Measurements from ENCODE around the gene CADM2.

DNA sequence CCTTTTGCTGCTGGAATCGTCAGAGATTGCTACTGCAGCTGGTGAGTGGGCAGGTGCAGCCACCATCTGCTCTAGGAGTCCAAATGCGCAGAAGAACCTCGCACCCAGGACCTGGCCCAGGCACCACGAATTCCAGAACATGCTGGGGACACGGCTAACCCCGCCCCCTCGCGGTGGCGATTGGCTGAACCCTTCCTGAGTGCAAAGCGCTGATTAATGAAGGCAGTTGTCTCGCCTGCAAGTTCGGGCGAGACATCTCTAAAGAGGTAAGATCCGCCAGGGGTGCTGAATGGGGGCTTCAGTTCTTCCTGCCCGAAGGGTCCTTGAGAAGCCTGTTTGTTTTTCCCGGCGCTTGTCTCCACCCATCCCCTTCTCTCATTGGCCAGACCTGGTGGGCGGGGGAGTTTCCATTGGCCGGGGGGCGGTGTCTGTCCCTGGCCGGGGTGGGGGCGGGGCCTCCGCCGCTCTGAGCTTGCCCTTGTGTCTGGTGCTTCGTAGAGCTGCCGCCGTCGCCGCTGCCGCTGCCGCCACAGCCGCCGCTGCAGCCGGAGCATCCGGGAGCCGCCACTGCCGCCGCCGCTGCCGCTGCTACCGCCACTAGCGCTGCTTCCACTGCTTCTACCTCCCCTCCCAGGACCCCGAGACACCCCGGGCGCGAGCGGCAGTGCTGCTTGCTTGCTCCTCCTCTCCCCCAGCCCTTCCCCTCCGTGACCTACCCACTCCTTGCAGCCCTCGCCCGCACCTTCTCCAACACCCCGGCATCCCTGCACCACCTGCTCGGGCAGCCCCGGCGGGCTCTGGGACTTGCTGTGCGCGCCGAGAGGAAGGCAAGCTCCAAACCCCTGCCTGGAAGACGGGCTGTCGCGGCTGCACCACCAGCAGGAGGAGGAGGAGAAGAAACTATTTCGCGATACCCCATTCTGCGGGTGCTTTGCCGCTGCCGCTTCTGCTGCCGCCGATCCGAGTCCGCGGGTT is at the start of gene CADM2:
- TF ChIP-seq, protein P1, sequence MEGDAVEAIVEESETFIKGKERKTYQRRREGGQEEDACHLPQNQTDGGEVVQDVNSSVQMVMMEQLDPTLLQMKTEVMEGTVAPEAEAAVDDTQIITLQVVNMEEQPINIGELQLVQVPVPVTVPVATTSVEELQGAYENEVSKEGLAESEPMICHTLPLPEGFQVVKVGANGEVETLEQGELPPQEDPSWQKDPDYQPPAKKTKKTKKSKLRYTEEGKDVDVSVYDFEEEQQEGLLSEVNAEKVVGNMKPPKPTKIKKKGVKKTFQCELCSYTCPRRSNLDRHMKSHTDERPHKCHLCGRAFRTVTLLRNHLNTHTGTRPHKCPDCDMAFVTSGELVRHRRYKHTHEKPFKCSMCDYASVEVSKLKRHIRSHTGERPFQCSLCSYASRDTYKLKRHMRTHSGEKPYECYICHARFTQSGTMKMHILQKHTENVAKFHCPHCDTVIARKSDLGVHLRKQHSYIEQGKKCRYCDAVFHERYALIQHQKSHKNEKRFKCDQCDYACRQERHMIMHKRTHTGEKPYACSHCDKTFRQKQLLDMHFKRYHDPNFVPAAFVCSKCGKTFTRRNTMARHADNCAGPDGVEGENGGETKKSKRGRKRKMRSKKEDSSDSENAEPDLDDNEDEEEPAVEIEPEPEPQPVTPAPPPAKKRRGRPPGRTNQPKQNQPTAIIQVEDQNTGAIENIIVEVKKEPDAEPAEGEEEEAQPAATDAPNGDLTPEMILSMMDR (IDR thresholded peaks at IDR 0.05): no peak
- TF ChIP-seq POLR2A (IDR thresholded peaks at IDR 0.05): no peak
